CD8-positive, alpha-beta memory T cell (primary cell): ENCODE results near the gene IFNB1. TPM values are rescaled to one million over a fixed set of nuclear protein-coding genes. Genes with fewer than 3 reads are reported as not detected.

Experiments
- CTCF ChIA-PET: fragments of 350-600 bp; sonication (Branson Sonifier 250); formaldehyde crosslinking; loops from one replicate; lab custom pipeline; 2021; ENCODE audit warnings: antibody characterized with exemption; lab: Charles Lee
- POLR2A ChIA-PET: fragments of 350-600 bp; sonication (Branson Sonifier 250); formaldehyde crosslinking; loops from one replicate; lab custom pipeline; 2021; ENCODE audit warnings: antibody characterized with exemption; lab: Charles Lee
- DNase-seq, 5 donors: peaks; one replicate each; pipeline versions ENCODE4 v3.0.0 to v3.0.0-alpha.2; 2020 to 2022; ENCODE audit warnings: mixed read lengths in 1 of 5
- H3K27ac ChIP-seq: one replicate; pipeline ENCODE4 v1.7.0; 2013; ENCODE audit warnings: low read depth, mild to moderate bottlenecking, low read length, moderate library complexity
- H3K27me3 ChIP-seq: 2 replicates; pipeline ENCODE4 v1.7.0; 2013; ENCODE audit warnings: low read length, mild to moderate bottlenecking; ENCODE audit not compliant: insufficient read depth, poor library complexity, severe bottlenecking
- H3K36me3 ChIP-seq: 2 replicates; pipeline ENCODE4 v1.7.0; 2013; ENCODE audit warnings: mild to moderate bottlenecking, low read length, moderate library complexity; ENCODE audit not compliant: insufficient read depth
- H3K4me1 ChIP-seq: 2 replicates; pipeline ENCODE4 v1.7.0; 2013; ENCODE audit warnings: mild to moderate bottlenecking, low read length, moderate library complexity; ENCODE audit not compliant: insufficient read depth
- H3K4me3 ChIP-seq: 2 replicates; pipeline ENCODE4 v1.7.0; 2013; ENCODE audit warnings: mild to moderate bottlenecking, low read length
- H3K9me3 ChIP-seq: 2 replicates; pipeline ENCODE4 v1.7.0; 2013; ENCODE audit warnings: mild to moderate bottlenecking, low read length
- H3K27ac Mint-ChIP-seq, 8 donors: one replicate each; pipeline ENCODE4 v1.8.0; 2020 to 2021; ENCODE audit warnings: mixed read lengths in 8 of 8, mild to moderate bottlenecking in 6 of 8, inconsistent platforms in 3 of 8, moderate library complexity in 3 of 8
- H3K27me3 Mint-ChIP-seq, 2 donors: one replicate each; pipeline ENCODE4 v1.8.0; 2020 to 2021; ENCODE audit warnings: mixed read lengths in 2 of 2, mild to moderate bottlenecking in 1 of 2, moderate library complexity in 1 of 2
- H3K36me3 Mint-ChIP-seq, 3 donors: one replicate each; pipeline ENCODE4 v1.8.0; 2020 to 2021; ENCODE audit warnings: mixed read lengths in 3 of 3, inconsistent platforms in 1 of 3, mild to moderate bottlenecking in 1 of 3
- H3K4me1 Mint-ChIP-seq, 3 donors: one replicate each; pipeline ENCODE4 v1.8.0; 2020 to 2021; ENCODE audit warnings: mixed read lengths in 3 of 3, inconsistent platforms in 1 of 3, mild to moderate bottlenecking in 1 of 3
- H3K4me3 Mint-ChIP-seq, 7 donors: one replicate each; pipeline ENCODE4 v1.8.0; 2020 to 2021; ENCODE audit warnings: mixed read lengths in 7 of 7, mild to moderate bottlenecking in 6 of 7, moderate library complexity in 4 of 7, inconsistent platforms in 2 of 7
- H3K9me3 Mint-ChIP-seq, 5 donors: one replicate each; pipeline ENCODE4 v1.8.0; 2020 to 2022; ENCODE audit warnings: mixed read lengths in 5 of 5, mild to moderate bottlenecking in 3 of 5, moderate library complexity in 2 of 5, inconsistent platforms in 1 of 5
- polyA plus RNA-seq: library from polyadenylated mRNA; unstranded; fragments of 300-500 nt; fragmentation: Illumina TruSeq; gene quantifications from one replicate; pipeline ENCODE4 v1.2.3, GENCODE V29; 2021
- total RNA-seq, 2 experiments: library from RNA; stranded (reverse); gene quantifications; one replicate each; pipeline ENCODE4 v1.2.3, GENCODE V29; 2021

The IFNB1 gene
- total and polyA plus RNA-seq, 3 experiments from 2014 or later = not detected

GRCh38 chr9:21084242-21084850 lies 6.6 kb upstream of the IFNB1 start:
- Histone ChIP-seq H3K9me3 (no peaks in the 10 kb centered on the region), H3K4me1 (peaks cover 15% of the 10 kb centered on the region), H3K36me3 (no peaks in the 10 kb centered on the region), H3K27me3 (no peaks in the 10 kb centered on the region), H3K27ac (no peak overlapping the region), H3K4me3 (no peak overlapping the region)
- H3K4me3 Mint-ChIP-seq = no peak overlapping the region
- ChIA-PET POLR2A (no interaction called here), CTCF (no interaction called here)
- H3K4me1 Mint-ChIP-seq = peaks cover 15 to 24% (median 21%) of the 10 kb centered on the region in 3 donors
- H3K9me3 Mint-ChIP-seq = peaks cover 2 to 15% (median 5%) of the 10 kb centered on the region in 5 donors
- H3K36me3 Mint-ChIP-seq = peaks cover 0 to 19% (median 1%) of the 10 kb centered on the region in 3 donors
- H3K27ac Mint-ChIP-seq = no peak overlapping the region
- no peak for DNase-seq
- no peaks in the 10 kb centered on the region for H3K27me3 Mint-ChIP-seq

GRCh38 chr9:21082671-21083070 lies 4.9 kb upstream of the IFNB1 start:
- Mint-ChIP-seq H3K4me1 (peaks cover 21 to 31% (median 29%) of the 10 kb centered on the region in 3 donors), H3K4me3 (no peak overlapping the region), H3K36me3 (peaks cover 0 to 19% (median 0%) of the 10 kb centered on the region in 3 donors), H3K27ac (no peak overlapping the region), H3K9me3 (peaks cover 2 to 15% (median 5%) of the 10 kb centered on the region in 5 donors), H3K27me3 (no peaks in the 10 kb centered on the region)
- no peak for DNase-seq
- Histone ChIP-seq H3K4me1 (peaks cover 15% of the 10 kb centered on the region), H3K27ac (no peak overlapping the region), H3K9me3 (no peaks in the 10 kb centered on the region), H3K27me3 (no peaks in the 10 kb centered on the region), H3K4me3 (no peak overlapping the region), H3K36me3 (no peaks in the 10 kb centered on the region)
- POLR2A ChIA-PET = no interaction called here
- CTCF ChIA-PET = interaction anchor here (1.2 to 1.6 kb wide), 2 partner anchors 11 to 14 kb away, joined by 3 read pairs; no protein-coding TSS in a partner anchor

GRCh38 chr9:21081999-21082398 lies 4.3 kb upstream of the IFNB1 start:
- H3K4me3 Mint-ChIP-seq = peak overlapping the region in 5 of 7 donors; percentile 16 to 54 (median 46)
- H3K4me3 ChIP-seq = no peak overlapping the region
- H3K9me3 ChIP-seq = no peaks in the 10 kb centered on the region
- CTCF ChIA-PET = interaction anchor here (1.6 kb wide), 1 partner anchor 14 kb away, joined by 3 read pairs; no protein-coding TSS in a partner anchor
- H3K4me1 ChIP-seq = peaks cover 15% of the 10 kb centered on the region
- DNase-seq = peak in 1 of 5 donors; percentile 7
- peak overlapping the region in 3 of 8 donors; percentile 31 to 49 (median 44) for H3K27ac Mint-ChIP-seq
- POLR2A ChIA-PET = no interaction called here
- peaks cover 21 to 31% (median 29%) of the 10 kb centered on the region in 3 donors for H3K4me1 Mint-ChIP-seq
- no peaks in the 10 kb centered on the region for H3K36me3 ChIP-seq
- H3K36me3 Mint-ChIP-seq = peaks cover 0 to 19% (median 0%) of the 10 kb centered on the region in 3 donors
- no peaks in the 10 kb centered on the region for H3K27me3 Mint-ChIP-seq
- no peak overlapping the region for H3K27ac ChIP-seq
- no peaks in the 10 kb centered on the region for H3K27me3 ChIP-seq
- H3K9me3 Mint-ChIP-seq = peaks cover 0 to 14% (median 5%) of the 10 kb centered on the region in 5 donors

- H3K27ac Mint-ChIP-seq = peak overlapping the region in 1 of 8 donors; percentile 59
Measured at GRCh38 chr9:21081451-21081850, 3.7 kb upstream of the IFNB1 start.

GRCh38 chr9:21080793-21081192 lies 3.1 kb upstream of the IFNB1 start:
- H3K4me1 ChIP-seq = peaks cover 15% of the 10 kb centered on the region
- no peak for DNase-seq
- no peaks in the 10 kb centered on the region for H3K36me3 ChIP-seq
- no peak overlapping the region for H3K4me3 ChIP-seq
- Mint-ChIP-seq H3K27me3 (no peaks in the 10 kb centered on the region), H3K4me3 (no peak overlapping the region), H3K4me1 (peaks cover 21 to 31% (median 29%) of the 10 kb centered on the region in 3 donors), H3K36me3 (peaks cover 0 to 12% (median 0%) of the 10 kb centered on the region in 3 donors), H3K9me3 (peaks cover 0 to 4% (median 0%) of the 10 kb centered on the region in 5 donors), H3K27ac (no peak overlapping the region)
- H3K9me3 ChIP-seq = no peaks in the 10 kb centered on the region
- H3K27me3 ChIP-seq = no peaks in the 10 kb centered on the region
- POLR2A ChIA-PET = no interaction called here
- CTCF ChIA-PET = interaction anchor here (3.2 kb wide), 1 partner anchor 31 kb away, joined by 33 read pairs; no protein-coding TSS in a partner anchor
- H3K27ac ChIP-seq = no peak overlapping the region

More at GRCh38 chr9:21081451-21081850, 3.7 kb upstream of the IFNB1 start:
- Mint-ChIP-seq H3K27me3 (no peaks in the 10 kb centered on the region), H3K4me3 (no peak overlapping the region), H3K9me3 (peaks cover 0 to 8% (median 3%) of the 10 kb centered on the region in 5 donors), H3K36me3 (peaks cover 0 to 17% (median 0%) of the 10 kb centered on the region in 3 donors), H3K4me1 (peaks cover 21 to 31% (median 29%) of the 10 kb centered on the region in 3 donors)
- H3K36me3 ChIP-seq = no peaks in the 10 kb centered on the region
- peaks cover 15% of the 10 kb centered on the region for H3K4me1 ChIP-seq
- no peak overlapping the region for H3K27ac ChIP-seq
- no peaks in the 10 kb centered on the region for H3K9me3 ChIP-seq
- ChIA-PET CTCF (interaction anchor here (1.6 kb wide), 1 partner anchor 15 kb away, joined by 3 read pairs; no protein-coding TSS in a partner anchor), POLR2A (no interaction called here)
- H3K4me3 ChIP-seq = no peak overlapping the region
- DNase-seq = no peak
- H3K27me3 ChIP-seq = no peaks in the 10 kb centered on the region

GRCh38 chr9:21078702-21079101 lies 960 bp upstream of the IFNB1 start:
- H3K27ac Mint-ChIP-seq = peak overlapping the region in 3 of 8 donors; percentile 12 to 74 (median 16)
- DNase-seq = no peak
- H3K36me3 Mint-ChIP-seq = peaks cover 0 to 3% (median 0%) of the 10 kb centered on the region in 3 donors
- ChIA-PET CTCF (interaction anchor here (0.6 to 3.2 kb wide), 14 partner anchors 9 to 137 kb away, joined by 3 to 33 read pairs (median 4); no protein-coding TSS in a partner anchor), POLR2A (no interaction called here)
- no peaks in the 10 kb centered on the region for H3K9me3 ChIP-seq
- peaks cover 21 to 31% (median 29%) of the 10 kb centered on the region in 3 donors for H3K4me1 Mint-ChIP-seq
- H3K27ac ChIP-seq = no peak overlapping the region
- H3K9me3 Mint-ChIP-seq = peaks cover 0 to 2% (median 0%) of the 10 kb centered on the region in 5 donors
- peaks cover 15% of the 10 kb centered on the region for H3K4me1 ChIP-seq
- H3K27me3 ChIP-seq = no peaks in the 10 kb centered on the region
- no peaks in the 10 kb centered on the region for H3K36me3 ChIP-seq
- no peak overlapping the region for H3K4me3 ChIP-seq
- peaks cover 0 to 3% of the 10 kb centered on the region in 2 donors for H3K27me3 Mint-ChIP-seq
- no peak overlapping the region for H3K4me3 Mint-ChIP-seq

- ChIA-PET CTCF (interaction anchor here (1.6 to 1.9 kb wide), 4 partner anchors 10 to 44 kb away, joined by 3 to 7 read pairs (median 4); partner anchors contain the start of gene HACD4), POLR2A (no interaction called here)
- Histone ChIP-seq H3K9me3 (no peaks in the 10 kb centered on the region), H3K27ac (no peak overlapping the region), H3K27me3 (no peaks in the 10 kb centered on the region), H3K36me3 (no peaks in the 10 kb centered on the region), H3K4me3 (no peak overlapping the region), H3K4me1 (no peaks in the 10 kb centered on the region)
- no peak for DNase-seq
- peaks cover 6 to 7% (median 7%) of the 10 kb centered on the region in 3 donors for H3K4me1 Mint-ChIP-seq
- H3K27ac Mint-ChIP-seq = no peak overlapping the region
- H3K4me3 Mint-ChIP-seq = no peak overlapping the region
- H3K9me3 Mint-ChIP-seq = peaks cover 0 to 2% (median 0%) of the 10 kb centered on the region in 5 donors
- H3K27me3 Mint-ChIP-seq = peaks cover 0 to 3% of the 10 kb centered on the region in 2 donors
- H3K36me3 Mint-ChIP-seq = peaks cover 0 to 3% (median 1%) of the 10 kb centered on the region in 3 donors
Measured at GRCh38 chr9:21075484-21075883, 2.3 kb downstream of the IFNB1 start.

- no peak overlapping the region for H3K27ac ChIP-seq
- no peaks in the 10 kb centered on the region for H3K27me3 ChIP-seq
- no peak overlapping the region for H3K4me3 ChIP-seq
- H3K4me1 ChIP-seq = no peaks in the 10 kb centered on the region
- no peak overlapping the region for H3K27ac Mint-ChIP-seq
- no peak for DNase-seq
- H3K9me3 ChIP-seq = no peaks in the 10 kb centered on the region
- ChIA-PET CTCF (interaction anchor here (1.3 kb wide), 1 partner anchor 40 kb away, joined by 3 read pairs; no protein-coding TSS in a partner anchor), POLR2A (no interaction called here)
- H3K4me1 Mint-ChIP-seq = no peaks in the 10 kb centered on the region
- H3K36me3 ChIP-seq = no peaks in the 10 kb centered on the region
- H3K36me3 Mint-ChIP-seq = peaks cover 0 to 1% (median 0%) of the 10 kb centered on the region in 3 donors
- H3K27me3 Mint-ChIP-seq = peaks cover 0 to 3% of the 10 kb centered on the region in 2 donors
- no peak overlapping the region for H3K4me3 Mint-ChIP-seq
- H3K9me3 Mint-ChIP-seq = no peaks in the 10 kb centered on the region
Measured at GRCh38 chr9:21070906-21071305, 6.8 kb downstream of the IFNB1 start.
